ENCODE data around the gene SLC43A1. TPM values are rescaled to one million over a fixed set of nuclear protein-coding genes. Genes with fewer than 3 reads are reported as not detected.

Gene SLC43A1
- total RNA-seq, 1 experiment from 2014 or later: 11.8 TPM

- Histone ChIP-seq H3K9me2 (ENCODE audit: insufficient read depth) (no peaks in the 10 kb centered on the region), H3K4me2 (ENCODE audit: low read length) (no peak overlapping the region), H3K4me1 (ENCODE audit: control insufficient read depth in 1 of 2, insufficient read depth in 2 of 2, low read length in 2 of 2) (no peaks in the 10 kb centered on the region), H3K4me3 (replicated peaks in 1 of 2; ENCODE audit: low read depth in 1 of 2, low read length in 2 of 2) (no peak overlapping the region), H2AFZ (ENCODE audit: low read depth, low read length, poor library complexity, severe bottlenecking) (no peak overlapping the region), H3K36me3 (ENCODE audit: control insufficient read depth in 1 of 2, insufficient read depth in 2 of 2, low read length in 2 of 2) (peaks cover 0 to 5% of the 10 kb centered on the region in 2 experiments; a peak in 2 of 4 replicates), H3K79me2 (ENCODE audit: insufficient read depth, low read length) (no peaks in the 10 kb centered on the region), H4K20me1 (ENCODE audit: insufficient read depth) (no peaks in the 10 kb centered on the region), H3K9ac (ENCODE audit: low read length) (no peak overlapping the region), H3K27ac (ENCODE audit: low read depth, low read length) (no peak overlapping the region), H3K27me3 (ENCODE audit: insufficient read depth, low read length) (no peaks in the 10 kb centered on the region), H3K9me3 (ENCODE audit: control insufficient read depth in 1 of 2, insufficient read depth in 1 of 2, low read depth in 1 of 2, low read length in 2 of 2) (no peaks in the 10 kb centered on the region)
- POLR2A ChIA-PET: no interaction called here
- intact Hi-C loops (cut with micrococcal nuclease): no loop called here
- TF ChIP-seq ZBTB33 (IDR thresholded peaks at IDR 0.05; ENCODE audit: extremely low read depth, insufficient replicate concordance, low read length) (no peak), RAD21 (IDR thresholded peaks at IDR 0.05; ENCODE audit: low read depth) (no peak), JUND (IDR thresholded peaks at IDR 0.05) (no peak), ATF3 (IDR thresholded peaks at IDR 0.05) (no peak), CBX3 (IDR thresholded peaks at IDR 0.05; ENCODE audit: low read depth) (no peak), REST (IDR thresholded peaks at IDR 0.05; ENCODE audit: low read depth) (no peak), EGR1 (IDR thresholded peaks at IDR 0.05; ENCODE audit: low read depth) (no peak), SP1 (IDR thresholded peaks at IDR 0.05; ENCODE audit: low read depth) (no peak), CTCF (IDR thresholded peaks at IDR 0.05 in 2 of 3, conservative IDR thresholded peaks at IDR 0.05 in 1 of 3; ENCODE audit: borderline replicate concordance in 1 of 3, insufficient read depth in 1 of 3, low read depth in 2 of 3, low read length in 2 of 3) (no peak), TCF7L2 (IDR thresholded peaks at IDR 0.05; ENCODE audit: borderline replicate concordance, extremely low read depth, insufficient read depth, insufficient read length) (no peak)
- CTCF ChIA-PET: no interaction called here
- DNase-seq (ENCODE audit: low read depth, low spot score): no peak
- ATAC-seq: no peak
- BruUV-seq (replicated peaks): no TSS peak
- RAD21 ChIA-PET (ENCODE audit: low non-redundant PET in 1 of 2, low total read pairs in 2 of 2, uncharacterized antibody in 2 of 2, unreplicated experiment in 2 of 2): no interaction called here
Observed at GRCh38 chr11:57471496-57471895, 44.0 kb downstream of the SLC43A1 start.
